Ishikawa (cell line): Measurements from ENCODE around the gene TBC1D22B.

Experiments
- CREB1 ChIP-seq: IDR thresholded peaks from 2 replicates; pipeline ENCODE4 v1.6.1; 2012; ENCODE audit warnings: low read depth
- EGR1 ChIP-seq: IDR thresholded peaks from 2 replicates; pipeline ENCODE4 v1.6.1; 2012
- TCF12 ChIP-seq: IDR thresholded peaks from 2 replicates; pipeline ENCODE4 v1.6.1; 2012; ENCODE audit warnings: low read depth
- ZBTB7A ChIP-seq: IDR thresholded peaks from 2 replicates; pipeline ENCODE4 v1.6.1; 2012; ENCODE audit warnings: low read depth

- TF ChIP-seq TCF12, result no peak
- no peak for TF ChIP-seq EGR1
- TF ChIP-seq CREB1, result no peak
- no peak for TF ChIP-seq ZBTB7A
Observed at GRCh38 chr6:37313723-37314486, 56.3 kb downstream of the TBC1D22B start.
